ENCODE data around the gene UBXN4.

The UBXN4 gene

DNA sequence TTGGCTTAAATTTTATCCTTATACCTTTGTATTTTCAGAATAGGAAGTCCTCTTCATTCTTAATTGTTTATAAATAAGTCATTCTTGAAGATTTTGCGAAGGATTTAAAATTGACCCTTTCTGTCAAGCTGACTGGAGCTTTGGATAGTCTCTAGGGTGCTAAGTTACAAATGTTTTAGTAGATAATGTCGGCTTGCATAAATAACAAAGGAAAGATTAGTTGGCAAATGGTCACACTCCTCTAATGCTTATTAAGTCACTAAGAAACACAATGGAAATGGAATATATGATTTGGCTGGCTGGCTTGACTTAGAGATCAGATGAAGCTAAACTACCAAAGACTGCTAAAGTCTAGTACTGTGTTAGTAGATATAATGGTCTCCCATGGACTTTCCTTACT lies 40.6 kb downstream of the UBXN4 start:
- TF ChIP-seq, protein P1, sequence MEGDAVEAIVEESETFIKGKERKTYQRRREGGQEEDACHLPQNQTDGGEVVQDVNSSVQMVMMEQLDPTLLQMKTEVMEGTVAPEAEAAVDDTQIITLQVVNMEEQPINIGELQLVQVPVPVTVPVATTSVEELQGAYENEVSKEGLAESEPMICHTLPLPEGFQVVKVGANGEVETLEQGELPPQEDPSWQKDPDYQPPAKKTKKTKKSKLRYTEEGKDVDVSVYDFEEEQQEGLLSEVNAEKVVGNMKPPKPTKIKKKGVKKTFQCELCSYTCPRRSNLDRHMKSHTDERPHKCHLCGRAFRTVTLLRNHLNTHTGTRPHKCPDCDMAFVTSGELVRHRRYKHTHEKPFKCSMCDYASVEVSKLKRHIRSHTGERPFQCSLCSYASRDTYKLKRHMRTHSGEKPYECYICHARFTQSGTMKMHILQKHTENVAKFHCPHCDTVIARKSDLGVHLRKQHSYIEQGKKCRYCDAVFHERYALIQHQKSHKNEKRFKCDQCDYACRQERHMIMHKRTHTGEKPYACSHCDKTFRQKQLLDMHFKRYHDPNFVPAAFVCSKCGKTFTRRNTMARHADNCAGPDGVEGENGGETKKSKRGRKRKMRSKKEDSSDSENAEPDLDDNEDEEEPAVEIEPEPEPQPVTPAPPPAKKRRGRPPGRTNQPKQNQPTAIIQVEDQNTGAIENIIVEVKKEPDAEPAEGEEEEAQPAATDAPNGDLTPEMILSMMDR (IDR thresholded peaks at IDR 0.05; ENCODE audit: control insufficient read depth, insufficient read depth, low read depth, low read length, missing control alignments) = no peak
- no peak for DNase-seq (ENCODE audit: low read depth)
- H3K4me3 ChIP-seq (ENCODE audit: control insufficient read depth, low read depth, low read length) = no peak overlapping the region

DNA sequence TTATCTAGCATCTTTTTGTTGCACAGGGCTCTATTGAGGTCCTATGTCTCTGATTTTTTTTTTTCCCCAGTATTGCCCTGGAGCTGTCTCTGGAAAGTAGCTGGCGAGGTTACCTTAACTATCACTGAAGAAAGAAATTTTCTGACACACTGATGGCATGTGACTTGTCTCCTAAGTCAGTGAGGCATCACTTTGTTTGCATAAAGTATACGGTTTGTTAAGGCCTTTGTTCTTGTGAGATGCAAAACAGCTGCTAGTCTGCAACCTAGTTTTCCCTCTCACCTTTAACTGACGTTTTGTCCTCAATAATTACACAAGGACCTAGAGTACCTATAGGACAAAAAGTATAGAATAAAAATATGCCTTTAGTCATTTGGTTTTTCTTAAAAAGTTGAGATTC lies 41.8 kb downstream of the UBXN4 start:
- no peak overlapping the region for H3K4me3 ChIP-seq (ENCODE audit: control insufficient read depth, low read depth, low read length)
- TF ChIP-seq, protein P1 (IDR thresholded peaks at IDR 0.05; ENCODE audit: control insufficient read depth, insufficient read depth, low read depth, low read length, missing control alignments) = no peak
- no peak for DNase-seq (ENCODE audit: low read depth)

DNA sequence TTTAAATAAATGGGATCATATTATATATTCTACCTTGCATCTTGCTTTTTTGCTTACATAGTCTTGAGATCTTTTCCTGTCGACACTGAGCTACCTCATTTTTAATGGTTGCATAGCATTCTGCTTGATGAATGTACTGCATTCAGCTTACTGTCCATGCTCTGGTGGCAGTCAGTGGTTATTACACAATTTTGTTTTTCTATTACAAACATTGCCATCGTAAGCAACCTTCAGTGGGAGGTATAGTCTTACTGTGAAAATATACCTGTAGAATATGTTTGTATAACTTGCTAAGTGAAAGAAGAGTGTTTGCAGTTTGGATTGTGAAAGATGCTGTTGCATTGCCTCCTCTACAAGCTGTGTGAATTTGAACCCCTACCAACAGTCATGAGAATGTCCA lies 43.4 kb downstream of the UBXN4 start:
- TF ChIP-seq, protein P1 (IDR thresholded peaks at IDR 0.05; ENCODE audit: control insufficient read depth, insufficient read depth, low read depth, low read length, missing control alignments) = peak; percentile 30
- H3K4me3 ChIP-seq (ENCODE audit: control insufficient read depth, low read depth, low read length) = no peak overlapping the region
- DNase-seq (ENCODE audit: low read depth) = no peak

DNA sequence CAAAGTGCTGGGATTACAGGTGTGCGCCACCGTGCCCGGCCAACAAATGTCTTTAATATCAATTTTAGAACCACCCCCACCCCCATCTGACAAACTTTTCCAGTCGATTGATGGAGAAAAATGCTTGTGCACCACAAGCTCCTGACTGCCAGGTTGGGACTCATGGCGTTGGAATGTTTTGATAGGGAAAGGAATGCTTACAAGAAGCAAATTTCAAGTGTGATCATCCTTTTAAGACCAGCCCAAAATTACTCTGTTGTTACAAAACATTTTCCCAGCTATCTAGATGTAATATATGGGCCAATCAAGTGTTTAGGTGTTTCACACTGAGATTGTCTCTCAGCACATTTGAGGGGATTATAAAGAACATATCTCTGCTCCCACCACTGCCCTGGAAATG lies 45.2 kb downstream of the UBXN4 start:
- peak; percentile 67 for DNase-seq (ENCODE audit: low read depth)
- TF ChIP-seq, protein P1 (IDR thresholded peaks at IDR 0.05; ENCODE audit: control insufficient read depth, insufficient read depth, low read depth, low read length, missing control alignments) = no peak
- no peak overlapping the region for H3K4me3 ChIP-seq (ENCODE audit: control insufficient read depth, low read depth, low read length)

DNA sequence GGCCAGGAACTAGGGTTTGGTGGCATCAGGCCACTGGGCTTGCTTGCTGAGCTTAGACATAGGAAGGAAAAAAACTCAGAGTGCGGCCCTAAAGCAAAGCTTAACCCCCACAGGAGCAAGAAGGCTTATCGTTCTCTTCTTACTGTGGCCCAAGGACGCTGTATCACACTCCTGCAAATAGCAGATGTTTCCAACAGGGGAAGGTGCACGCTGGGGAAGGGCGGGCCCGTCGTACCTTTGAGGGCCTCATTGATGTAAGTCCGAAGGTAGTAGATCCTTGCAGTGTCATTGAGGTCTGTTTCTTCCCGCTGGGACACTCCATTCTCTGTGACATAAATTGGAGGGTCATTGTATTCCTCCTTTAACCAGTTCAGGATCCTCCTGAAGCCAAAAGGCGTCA lies 48.8 kb downstream of the UBXN4 start:
- DNase-seq (ENCODE audit: low read depth) = no peak
- TF ChIP-seq, protein P1 (IDR thresholded peaks at IDR 0.05; ENCODE audit: control insufficient read depth, insufficient read depth, low read depth, low read length, missing control alignments) = no peak
- H3K4me3 ChIP-seq (ENCODE audit: control insufficient read depth, low read depth, low read length) = no peak overlapping the region

DNA sequence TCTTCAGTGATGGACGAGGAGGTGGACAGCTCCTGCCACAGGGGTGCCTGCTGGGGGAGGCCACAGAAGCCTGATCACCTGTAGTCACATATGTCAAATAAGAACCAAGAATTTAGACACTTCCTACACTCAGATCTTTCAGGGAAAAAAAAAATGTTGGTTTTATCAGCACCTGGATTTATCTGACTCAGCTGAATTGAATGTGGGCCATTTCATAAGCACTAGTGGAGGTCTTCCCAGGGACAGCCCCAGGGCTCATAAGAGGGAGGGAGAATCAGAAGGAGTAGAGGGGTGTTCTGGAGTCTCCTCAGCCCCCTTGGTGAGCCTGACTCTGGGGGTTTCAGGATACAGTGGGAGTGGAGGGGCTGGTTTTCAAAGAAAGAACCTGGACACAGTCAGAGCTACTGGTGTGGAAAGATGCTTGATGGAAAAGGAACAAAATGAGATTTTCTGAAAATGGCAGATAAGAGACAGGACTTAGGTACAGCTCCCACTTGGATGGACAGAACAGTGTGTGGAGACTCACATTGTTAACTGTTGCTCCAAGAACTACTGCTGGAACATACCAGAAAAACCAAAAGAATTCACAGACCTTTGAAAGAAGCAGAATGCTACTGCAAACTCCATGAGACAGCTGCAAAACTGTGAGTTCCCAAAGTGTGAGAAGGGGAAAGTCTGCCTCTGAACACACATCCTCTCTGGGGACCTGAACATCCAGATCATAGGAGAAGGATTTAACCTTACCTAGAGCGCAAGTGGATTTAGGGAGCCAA lies 49.9 kb downstream of the UBXN4 start:
- TF ChIP-seq, protein P1 (IDR thresholded peaks at IDR 0.05; ENCODE audit: control insufficient read depth, insufficient read depth, low read depth, low read length, missing control alignments) = no peak
- no peak for DNase-seq (ENCODE audit: low read depth)
- no peak overlapping the region for H3K4me3 ChIP-seq (ENCODE audit: control insufficient read depth, low read depth, low read length)

All from AG09309 (cell line).